ENCODE data around the gene KCNH8.

Gene KCNH8

DNA sequence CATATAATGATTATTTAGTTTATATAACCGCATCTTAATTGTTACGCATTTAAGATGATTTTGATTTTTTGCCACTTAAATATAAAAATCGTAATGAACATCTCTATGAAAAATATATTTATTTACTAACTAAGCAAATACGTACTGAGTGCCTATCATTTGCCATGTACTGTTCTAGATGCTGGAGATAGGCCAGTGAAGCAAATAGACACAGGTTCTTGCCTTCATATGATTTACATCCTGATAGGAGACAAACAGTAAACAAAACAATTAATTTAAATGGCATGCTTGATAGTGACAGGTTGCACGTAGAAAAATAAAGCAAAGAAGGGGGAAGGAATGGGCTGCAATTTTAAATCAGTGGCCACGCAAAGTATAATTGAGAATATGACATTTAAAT lies 217.2 kb downstream of the KCNH8 start:
- DNase-seq (ENCODE audit: low spot score), result no peak

DNA sequence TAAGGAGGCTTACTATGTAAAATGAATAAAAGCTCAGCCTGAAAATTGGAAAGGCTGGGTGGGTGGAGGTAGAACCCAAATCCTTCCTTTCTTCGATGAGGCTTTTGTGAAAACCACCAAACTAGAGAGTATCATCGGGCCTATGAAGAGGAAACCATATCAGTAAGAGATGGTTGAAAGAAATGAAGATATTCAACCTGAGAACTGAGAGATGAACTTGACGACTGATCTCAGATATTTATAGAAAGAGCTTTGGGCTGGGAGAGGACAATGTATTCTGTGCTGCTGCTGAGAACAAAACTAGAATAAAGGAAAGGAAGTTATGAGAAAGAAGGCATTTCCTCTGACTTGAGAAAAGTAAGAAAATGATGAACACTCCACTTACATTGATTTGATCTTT lies 236.6 kb downstream of the KCNH8 start:
- no peak for DNase-seq (ENCODE audit: low spot score)

DNA sequence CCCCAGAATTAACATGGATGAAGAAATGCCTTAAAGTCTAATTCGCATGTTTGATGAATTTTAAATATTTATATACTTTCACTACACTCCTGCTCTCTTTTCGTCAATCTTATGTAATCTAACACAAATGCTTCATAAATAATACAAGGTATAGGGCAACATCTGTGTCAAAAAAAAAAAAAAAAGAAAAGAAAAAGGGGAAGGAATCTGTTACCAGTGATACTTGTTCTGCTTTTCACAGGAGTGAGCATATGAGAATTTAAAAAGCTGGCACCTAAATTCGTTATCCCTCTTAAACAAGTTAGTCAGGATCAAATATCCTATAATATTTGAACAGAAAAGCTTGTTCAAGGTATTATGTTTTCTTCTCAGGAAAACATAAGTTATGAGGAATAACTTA lies 243.8 kb downstream of the KCNH8 start:
- DNase-seq (ENCODE audit: low spot score), result no peak

DNA sequence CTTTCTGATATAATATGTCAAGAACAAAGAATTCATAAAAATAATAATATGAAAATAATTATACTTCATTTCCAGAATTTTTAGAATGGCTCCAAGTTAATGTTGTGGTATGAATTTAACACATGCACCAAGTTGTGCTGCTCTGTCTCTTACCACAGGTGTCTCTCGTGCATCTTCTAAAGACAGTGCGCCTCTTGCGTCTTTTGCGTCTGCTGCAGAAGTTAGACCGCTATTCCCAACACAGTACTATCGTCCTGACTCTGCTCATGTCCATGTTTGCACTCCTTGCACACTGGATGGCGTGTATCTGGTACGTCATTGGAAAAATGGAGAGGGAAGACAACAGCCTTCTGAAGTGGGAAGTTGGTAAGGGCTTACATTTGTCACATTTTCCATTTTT lies 246.6 kb downstream of the KCNH8 start:
- no peak for DNase-seq (ENCODE audit: low spot score)

DNA sequence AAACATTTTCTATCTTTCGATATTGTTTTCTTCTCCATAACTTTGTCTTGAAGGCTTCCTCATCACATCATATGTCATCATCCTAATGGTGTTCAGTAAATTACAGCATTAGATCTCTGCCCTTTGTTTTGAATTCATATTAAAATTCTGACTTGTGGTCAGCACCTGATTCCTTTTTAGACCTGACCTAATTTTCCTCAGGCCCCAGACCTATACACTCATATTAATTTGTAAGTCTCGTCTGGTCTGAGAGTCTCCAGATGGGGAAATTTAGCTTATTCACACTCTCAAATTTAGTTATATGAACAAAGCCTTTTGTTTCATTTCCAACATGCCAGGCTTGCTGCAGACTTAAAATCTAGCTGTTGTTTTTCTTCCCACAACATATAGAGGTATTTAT lies 248.4 kb downstream of the KCNH8 start:
- DNase-seq (ENCODE audit: low spot score), result no peak

DNA sequence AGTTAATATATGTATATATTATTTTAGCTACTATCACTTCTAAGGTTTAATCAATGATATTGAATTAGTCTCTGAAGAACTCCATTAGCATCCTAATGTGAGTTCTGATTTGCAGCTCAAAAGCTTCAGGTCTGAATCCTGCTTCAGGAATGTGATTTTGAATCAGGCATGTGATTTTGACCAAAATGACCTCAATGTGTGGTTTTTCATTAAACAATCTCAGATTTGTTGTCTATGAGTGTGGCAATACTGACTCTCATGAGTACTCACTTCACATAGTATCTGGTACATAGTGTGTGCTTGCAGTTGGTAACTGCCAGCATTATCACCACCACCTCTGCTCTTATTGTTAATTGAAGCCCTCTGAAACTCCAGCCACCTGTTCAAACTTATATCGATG lies 251.0 kb downstream of the KCNH8 start:
- DNase-seq (ENCODE audit: low spot score), result no peak

DNA sequence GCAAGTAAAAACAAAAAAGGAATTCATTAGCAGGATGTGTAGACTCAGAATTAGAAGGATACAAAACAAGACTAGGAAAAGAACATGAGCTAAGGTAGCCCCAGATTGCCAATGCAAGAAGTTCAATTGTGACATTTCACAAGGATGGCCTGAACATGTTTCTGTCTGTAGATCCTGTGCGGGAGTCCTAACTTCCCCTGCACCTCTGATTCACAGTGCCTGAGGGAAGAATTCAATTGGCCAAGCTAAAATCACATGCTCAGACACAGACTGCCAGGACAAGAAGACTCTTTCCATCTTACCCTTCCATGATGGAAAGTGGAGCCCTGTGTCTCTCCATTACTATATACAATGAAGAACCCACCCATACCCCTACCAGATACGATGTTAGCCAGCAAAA lies 251.5 kb downstream of the KCNH8 start:
- no peak for DNase-seq (ENCODE audit: low spot score)

DNA sequence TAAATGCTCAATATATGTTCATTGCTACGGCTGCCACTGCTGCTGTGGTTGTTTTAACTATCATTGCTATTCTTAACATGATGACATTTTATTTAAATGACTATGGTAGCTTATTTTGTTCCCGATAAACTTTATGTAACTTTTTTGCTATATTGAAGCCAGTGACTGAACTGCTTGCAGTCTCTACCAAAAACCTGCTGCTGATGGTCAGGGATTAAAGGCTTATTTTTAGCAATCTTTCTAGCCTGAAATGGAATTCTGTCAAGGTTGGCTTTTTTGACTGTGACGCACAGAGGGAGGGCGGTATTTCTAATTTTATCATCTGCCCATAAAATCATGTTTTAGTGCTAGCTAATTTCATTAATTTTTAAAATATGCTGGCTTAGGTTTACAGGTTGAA lies 271.8 kb downstream of the KCNH8 start:
- no peak for DNase-seq (ENCODE audit: low spot score)

DNA sequence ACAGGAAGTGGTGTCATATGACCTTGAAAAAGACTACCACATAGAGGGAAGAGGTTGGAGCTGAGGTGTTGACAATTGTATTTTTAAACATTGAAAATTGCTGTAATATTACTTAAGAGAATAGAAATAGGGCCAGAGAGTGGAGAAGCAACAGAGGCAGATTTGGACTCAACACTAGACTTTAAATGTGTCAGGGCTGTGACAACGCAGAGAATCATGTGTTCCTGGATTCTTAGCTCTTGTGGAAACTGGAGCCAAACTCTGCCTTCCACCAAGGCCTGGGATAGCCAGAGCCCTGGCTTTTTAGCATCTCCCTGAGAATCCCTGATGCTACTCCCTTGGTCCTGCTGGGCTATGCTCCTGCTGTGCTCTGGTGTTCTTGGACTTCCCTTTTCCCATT lies 277.5 kb downstream of the KCNH8 start:
- no peak for DNase-seq (ENCODE audit: low spot score)

DNA sequence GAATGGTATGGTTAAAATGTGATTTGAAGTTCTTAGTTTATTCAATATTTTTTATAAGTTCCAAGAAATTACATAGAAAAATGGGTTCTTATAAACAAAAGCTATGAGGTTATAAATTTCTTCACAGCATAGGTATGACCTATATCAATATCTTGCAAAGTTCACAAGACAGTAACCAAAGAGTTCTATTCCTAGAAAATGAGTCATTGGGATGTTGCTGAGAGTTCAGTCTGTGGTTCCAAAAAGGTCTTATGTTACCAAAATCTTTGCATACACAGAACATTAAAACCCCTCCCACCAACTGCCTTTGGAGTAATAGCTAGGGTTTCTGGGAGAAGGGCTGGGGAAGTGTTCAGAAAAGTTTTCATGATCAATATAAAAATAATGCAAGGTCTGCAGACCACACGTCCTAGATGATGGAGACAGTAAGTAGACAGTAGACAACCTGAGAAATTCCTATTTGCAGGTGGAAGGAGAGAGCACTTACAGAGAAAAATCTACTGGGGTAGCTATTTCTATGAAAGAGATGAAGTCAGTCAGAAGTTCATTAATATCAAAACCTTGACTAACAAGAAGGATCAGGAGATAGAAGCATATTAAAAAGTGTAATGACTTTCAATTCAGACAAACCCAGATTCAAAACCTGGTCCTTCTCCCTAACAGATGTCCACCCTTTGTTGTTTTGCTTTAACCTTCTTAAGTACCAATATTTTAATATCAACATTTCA lies 279.3 kb downstream of the KCNH8 start:
- no peak for DNase-seq (ENCODE audit: low spot score)

DNA sequence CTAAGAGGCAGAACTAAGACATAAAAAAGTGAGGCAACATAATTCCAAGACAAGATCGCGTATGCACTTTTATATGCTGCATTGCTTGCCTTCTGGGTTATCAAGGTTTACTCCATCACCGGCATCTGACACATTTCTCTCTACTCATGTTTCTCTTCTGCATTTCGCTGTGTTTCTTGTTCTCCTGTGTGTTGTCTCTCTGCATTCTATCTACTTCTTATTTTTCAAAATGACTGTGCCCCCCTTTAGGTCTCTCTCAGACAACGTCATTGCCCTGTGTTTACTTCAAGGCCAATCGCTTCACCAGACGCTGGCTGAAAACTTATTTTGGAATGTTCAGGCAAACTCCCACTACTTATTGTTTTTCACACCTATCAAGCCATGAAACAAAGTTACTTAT lies 280.4 kb downstream of the KCNH8 start:
- DNase-seq (ENCODE audit: low spot score), result no peak

DNA sequence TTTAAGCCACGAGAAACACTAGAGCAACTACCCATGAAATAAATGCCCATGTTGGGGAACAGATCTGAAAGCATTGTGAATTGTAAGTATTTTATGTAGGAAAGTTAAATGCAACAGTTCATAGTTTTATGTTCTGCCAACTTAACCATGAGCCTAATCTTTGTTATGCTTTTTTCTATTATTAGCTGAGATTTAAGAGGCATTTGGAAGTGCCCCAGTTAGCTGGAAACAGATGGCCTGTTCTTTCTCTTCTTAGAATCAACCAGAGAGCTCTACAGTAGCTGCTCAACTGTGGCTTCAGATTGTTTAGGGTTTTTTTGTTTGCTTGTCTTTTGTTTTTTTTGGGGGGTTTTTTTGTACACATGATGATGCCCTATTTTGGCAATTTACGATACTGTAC lies 284.4 kb downstream of the KCNH8 start:
- no peak for DNase-seq (ENCODE audit: low spot score)

DNA sequence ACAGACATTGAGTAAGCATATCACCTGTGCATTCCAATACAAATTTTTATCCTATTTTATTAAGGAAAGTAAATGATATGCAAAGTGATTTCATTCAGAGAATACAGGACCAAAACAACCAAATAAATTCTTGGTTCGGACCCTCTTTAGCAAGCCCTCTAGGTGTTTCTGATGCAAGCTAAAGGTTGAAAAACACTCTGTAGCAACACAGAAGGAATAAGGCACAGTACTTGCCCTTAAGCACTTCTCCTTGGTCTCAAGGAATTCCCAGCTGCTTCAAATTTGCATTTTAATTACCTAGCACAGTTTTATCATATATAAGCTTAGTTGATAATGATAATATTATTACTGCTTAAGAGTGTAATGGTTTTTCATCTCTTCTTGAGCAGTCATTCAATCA lies 288.4 kb downstream of the KCNH8 start:
- DNase-seq (ENCODE audit: low spot score), result no peak

DNA sequence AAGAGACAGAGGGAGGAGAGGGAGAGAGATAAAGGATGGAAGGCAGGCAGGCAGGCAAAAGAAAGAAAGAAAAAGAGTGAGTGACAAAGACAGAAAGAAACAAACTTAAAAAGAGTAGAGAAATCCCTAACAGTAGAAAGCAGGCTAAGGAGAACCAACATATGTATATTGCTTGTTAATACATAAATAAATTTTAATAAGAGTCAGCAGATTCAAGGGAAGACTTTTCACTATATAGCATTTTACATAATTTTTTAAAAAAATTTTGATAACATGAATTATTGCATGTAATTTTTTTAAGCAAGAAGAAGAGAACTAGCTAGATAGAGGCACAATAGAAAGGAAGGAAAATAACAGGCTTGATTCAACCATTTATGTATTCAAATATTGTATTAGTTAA lies 291.6 kb downstream of the KCNH8 start:
- no peak for DNase-seq (ENCODE audit: low spot score)

DNA sequence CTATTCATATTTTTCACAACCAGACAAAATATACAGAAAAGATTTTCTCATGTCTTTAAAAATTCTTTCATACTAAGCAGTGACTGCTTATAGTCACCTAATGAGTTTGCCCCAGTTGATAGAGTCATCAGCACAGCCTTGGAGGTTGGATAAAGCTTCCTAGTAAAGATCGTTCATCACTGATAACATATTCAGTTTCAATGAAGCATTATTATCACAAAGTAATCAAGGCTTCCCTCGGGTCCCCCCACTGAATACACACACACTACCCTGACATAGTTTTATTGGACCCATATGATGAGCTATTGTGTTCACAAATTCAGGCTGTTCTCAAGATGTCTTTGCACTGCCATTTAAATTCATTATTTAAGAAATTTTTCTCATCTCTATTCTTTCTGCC lies 297.8 kb downstream of the KCNH8 start:
- DNase-seq (ENCODE audit: low spot score), result no peak

DNA sequence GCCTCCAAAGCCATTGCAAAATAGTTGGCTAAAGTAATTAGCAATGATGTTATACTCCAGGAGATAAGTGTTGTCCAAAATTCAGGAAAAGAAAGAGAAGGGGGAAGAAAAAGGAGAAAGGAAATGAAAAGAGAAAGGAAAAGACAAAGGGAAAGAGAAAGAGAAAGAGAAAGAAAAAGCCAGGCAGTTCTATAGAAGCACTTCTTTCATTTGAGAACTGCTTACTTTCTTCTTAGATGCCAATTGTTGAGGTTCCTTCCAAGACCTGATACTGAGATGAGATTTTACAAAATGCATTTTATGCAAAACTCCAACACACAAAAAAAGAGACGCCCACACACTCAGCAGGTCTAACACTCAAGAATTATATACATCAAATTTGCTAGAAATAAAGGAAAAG lies 298.4 kb downstream of the KCNH8 start:
- DNase-seq (ENCODE audit: low spot score), result no peak

DNA sequence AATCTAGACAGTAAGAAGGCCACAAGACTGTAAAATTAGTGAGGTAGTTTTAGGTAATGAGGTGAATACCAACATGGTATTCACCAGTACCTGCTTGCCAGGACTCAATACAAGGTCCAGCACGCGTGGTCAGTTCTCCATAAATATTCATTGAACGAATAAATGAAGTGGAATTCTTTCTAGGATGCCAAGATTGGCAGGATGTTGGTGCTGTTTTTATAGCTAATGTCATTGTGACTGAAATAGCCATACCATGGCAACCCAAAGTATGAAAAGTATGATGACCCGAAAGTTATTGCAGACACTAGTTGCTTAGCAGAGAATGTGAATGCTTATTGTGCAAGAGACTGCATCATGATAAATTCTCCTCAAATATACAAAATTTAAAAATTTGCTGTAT lies 307.2 kb downstream of the KCNH8 start:
- no peak for DNase-seq (ENCODE audit: low spot score)

DNA sequence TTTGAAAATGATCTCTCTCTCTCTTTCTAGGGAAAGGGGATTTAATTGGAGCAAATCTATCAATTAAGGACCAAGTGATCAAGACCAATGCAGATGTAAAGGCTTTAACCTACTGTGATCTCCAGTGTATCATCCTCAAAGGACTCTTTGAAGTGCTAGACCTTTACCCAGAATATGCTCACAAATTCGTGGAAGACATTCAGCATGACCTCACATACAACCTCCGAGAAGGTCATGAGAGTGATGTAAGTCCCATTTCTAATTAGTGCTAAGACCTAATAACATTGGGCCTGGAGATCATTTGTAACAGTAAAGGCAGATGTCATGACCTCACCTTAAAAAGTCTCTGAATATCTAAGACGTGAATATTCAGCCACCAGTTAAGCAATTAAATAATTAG lies 308.4 kb downstream of the KCNH8 start:
- DNase-seq (ENCODE audit: low spot score), result no peak

DNA sequence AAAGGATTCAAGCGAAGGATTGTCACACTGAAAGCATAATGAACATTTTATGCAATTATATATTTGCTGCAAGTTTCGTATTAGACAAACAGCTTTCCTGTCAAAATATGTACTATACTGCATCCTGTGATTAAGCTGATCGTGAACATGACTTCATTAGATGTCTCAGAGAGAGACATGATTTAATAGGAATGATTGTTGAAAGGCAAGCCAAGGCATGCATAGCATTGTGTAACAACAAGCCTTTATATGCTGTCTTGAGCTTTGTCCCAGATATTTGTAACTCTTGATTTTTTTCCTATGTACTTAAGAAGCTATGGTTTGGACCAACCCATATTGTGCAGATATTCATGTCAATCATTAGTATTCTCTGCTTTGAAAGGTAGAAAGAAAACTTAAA lies 309.1 kb downstream of the KCNH8 start:
- no peak for DNase-seq (ENCODE audit: low spot score)

DNA sequence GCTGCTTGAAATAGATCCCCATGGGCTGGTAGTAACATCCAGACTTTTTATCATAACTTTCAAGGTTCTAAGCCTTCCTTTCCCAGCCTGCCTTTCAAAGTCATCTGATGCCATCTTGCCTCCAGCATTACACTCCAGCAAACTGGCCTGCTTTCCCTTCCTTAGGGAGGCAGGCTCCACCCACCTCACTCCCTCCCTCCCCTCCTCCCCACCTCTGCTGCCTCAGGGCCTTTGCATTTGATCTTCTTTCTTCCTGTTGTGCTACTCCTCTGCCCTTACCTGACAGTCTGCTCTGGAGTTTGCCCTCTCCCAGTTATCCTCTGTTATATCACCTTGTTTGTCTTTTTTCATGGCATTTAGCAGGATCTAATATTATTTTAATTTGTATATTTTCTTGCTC lies 319.5 kb downstream of the KCNH8 start:
- DNase-seq (ENCODE audit: low spot score), result no peak

DNA sequence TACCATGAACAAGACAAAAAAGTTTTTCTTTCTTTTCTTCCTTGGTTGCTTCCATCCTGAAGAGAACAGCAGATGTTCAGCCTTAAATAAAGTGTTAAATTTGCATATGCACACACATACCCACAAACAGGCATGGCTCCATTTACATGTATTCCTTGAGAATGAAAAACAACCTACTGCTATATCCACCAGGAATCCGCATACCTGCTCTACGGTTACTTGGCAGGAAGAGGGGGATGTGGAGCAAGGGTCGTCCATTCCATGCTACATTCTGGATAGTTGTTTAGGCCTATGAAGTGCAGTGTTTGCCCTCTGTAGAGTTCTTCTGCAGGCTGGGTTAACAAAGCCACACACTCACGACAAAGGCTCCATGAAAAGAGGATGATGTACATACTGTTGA lies 322.8 kb downstream of the KCNH8 start:
- no peak for DNase-seq (ENCODE audit: low spot score)

DNA sequence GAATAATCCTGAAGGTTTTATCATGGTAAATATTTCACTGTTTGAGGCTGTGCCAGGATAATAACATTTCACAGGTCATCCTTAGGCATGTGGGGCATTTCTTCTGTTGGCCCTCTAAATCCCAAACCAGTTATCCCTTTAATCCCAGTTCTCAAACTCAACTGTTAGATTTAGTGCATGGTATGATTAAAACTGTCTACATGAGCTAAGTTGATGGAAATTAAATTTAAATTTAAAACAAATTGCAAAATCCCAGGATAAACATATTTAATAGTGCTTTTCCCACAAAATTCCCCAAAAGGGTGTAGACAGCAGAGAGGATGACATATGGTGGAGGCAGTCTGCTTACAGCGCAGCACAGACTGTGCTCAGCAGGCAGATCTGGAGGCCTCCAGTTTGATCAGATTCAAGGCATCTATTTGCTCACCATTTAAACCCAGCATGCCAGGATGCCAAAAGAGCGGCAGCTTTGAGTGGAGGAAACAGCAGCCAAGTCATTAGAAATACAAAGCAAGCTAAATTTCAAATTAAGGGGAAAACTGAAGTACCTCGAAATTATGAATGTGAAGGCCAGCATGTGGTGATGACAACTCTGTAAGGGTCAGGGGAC lies 325.8 kb downstream of the KCNH8 start:
- DNase-seq (ENCODE audit: low spot score), result no peak

DNA sequence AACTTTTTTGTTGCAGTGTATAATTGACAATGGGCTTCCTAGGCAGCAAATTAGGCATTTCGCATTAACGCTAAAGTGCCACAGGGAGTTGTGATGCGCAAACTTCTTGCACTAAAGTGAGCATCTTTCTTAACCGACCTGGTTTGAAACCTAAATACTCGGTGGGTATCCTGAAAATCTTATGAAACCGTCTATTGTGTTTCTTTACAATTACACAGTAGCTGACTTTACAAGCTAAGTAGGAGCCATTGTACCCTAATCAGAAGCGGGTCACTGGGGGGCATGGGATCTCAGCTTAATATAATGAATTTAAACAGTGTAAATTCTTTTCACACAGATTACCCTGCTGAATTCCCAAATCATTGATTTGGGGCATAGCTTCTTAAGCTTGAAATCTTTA lies 328.0 kb downstream of the KCNH8 start:
- peak; percentile 57 for DNase-seq (ENCODE audit: low spot score)

DNA sequence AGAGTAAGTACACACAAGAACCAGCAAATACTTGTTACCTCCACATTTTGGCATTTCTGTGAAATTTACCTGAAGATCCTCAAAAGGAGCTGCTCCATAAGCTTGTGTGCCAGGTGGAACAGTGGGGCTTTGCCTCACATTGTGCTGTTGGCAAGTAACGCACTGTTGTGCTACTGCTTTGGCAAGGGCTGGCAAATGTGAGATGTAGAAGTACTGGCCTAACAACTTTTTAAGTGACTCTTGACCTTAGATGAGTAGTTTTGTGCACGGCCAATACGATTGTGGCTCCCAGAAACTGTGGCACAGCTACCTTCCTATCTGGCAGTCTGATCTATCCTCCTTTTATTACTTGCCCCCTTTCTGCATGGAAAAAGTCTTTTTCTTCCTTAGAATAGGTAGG lies 337.0 kb downstream of the KCNH8 start:
- DNase-seq (ENCODE audit: low spot score), result no peak
